ENCODE results near the gene HECW1.

The HECW1 gene

DNA sequence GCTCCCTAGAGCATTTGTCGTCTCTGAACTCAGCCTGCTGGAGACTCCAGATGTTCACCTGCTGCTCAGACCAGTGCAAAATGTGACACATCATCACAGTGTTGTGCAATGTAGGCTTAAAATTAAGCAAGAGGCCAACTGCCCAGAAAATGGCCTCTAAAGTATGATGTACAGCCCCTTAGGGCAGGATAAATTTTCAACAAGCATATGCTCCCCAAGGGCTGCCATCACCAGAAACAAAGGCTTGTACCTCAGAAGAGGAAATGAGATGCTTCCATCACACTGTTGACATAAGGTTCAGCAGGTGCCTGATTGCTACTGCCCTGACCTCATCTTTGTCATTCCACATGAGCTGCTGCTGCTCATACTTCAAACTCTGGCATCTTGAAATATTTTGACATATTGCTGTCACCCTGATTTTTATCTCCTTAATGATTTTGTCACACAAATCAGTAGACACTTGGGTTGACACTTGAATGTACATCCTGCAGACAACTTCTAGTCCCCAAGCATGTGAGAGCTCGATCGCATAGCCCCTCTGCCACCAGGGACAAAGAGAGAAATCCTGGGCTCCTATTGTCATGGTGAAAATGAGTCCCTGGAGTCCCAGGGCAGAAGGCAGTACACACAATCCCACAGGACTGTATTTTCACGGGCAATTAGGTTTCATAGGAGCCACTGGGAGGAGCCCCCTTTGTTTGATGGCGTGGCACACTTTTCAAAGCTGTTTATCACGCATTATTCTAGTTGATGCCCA is 250.8 kb downstream of the HECW1 start:
- H3K4me1 ChIP-seq (ENCODE audit: control insufficient read depth in 1 of 2, insufficient read depth in 1 of 2, low read depth in 1 of 2, low read length in 1 of 2) = no peaks in the 10 kb centered on the region
- TF ChIP-seq, protein P1, sequence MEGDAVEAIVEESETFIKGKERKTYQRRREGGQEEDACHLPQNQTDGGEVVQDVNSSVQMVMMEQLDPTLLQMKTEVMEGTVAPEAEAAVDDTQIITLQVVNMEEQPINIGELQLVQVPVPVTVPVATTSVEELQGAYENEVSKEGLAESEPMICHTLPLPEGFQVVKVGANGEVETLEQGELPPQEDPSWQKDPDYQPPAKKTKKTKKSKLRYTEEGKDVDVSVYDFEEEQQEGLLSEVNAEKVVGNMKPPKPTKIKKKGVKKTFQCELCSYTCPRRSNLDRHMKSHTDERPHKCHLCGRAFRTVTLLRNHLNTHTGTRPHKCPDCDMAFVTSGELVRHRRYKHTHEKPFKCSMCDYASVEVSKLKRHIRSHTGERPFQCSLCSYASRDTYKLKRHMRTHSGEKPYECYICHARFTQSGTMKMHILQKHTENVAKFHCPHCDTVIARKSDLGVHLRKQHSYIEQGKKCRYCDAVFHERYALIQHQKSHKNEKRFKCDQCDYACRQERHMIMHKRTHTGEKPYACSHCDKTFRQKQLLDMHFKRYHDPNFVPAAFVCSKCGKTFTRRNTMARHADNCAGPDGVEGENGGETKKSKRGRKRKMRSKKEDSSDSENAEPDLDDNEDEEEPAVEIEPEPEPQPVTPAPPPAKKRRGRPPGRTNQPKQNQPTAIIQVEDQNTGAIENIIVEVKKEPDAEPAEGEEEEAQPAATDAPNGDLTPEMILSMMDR (IDR thresholded peaks at IDR 0.05) = no peak
- H3K36me3 ChIP-seq = no peaks in the 10 kb centered on the region
- H3K4me3 ChIP-seq (ENCODE audit: low read depth in 1 of 2, low read length in 1 of 2) = no peak overlapping the region
- H3K27me3 ChIP-seq = peaks cover 3% of the 10 kb centered on the region
- no peak overlapping the region for H3K27ac ChIP-seq
- H3K9me3 ChIP-seq = no peaks in the 10 kb centered on the region

DNA sequence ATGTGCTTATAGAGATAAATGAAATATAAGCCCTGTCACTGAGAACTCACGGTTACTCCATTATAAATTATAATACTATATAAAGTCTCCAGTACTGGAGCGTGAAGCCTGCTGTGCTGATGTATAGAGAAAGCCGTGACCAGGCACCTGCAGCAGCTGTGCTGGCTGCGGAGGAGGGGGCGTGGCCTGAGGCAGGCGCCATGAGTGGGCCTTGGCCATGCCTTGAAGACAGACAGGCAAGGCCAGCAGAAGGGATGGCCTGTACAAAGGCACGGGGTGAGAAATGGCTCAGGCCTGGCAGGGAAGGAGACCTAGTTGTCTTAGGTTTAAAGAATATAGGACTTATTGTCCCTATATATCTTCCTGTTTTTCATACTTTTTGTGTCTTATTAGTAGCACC is 251.9 kb downstream of the HECW1 start:
- no peak overlapping the region for H3K27ac ChIP-seq
- H3K27me3 ChIP-seq = peaks cover 3% of the 10 kb centered on the region
- H3K9me3 ChIP-seq = no peaks in the 10 kb centered on the region
- H3K36me3 ChIP-seq = no peaks in the 10 kb centered on the region
- TF ChIP-seq, protein P1 (IDR thresholded peaks at IDR 0.05) = no peak
- no peaks in the 10 kb centered on the region for H3K4me1 ChIP-seq (ENCODE audit: control insufficient read depth in 1 of 2, insufficient read depth in 1 of 2, low read depth in 1 of 2, low read length in 1 of 2)
- H3K4me3 ChIP-seq (ENCODE audit: low read depth in 1 of 2, low read length in 1 of 2) = no peak overlapping the region

DNA sequence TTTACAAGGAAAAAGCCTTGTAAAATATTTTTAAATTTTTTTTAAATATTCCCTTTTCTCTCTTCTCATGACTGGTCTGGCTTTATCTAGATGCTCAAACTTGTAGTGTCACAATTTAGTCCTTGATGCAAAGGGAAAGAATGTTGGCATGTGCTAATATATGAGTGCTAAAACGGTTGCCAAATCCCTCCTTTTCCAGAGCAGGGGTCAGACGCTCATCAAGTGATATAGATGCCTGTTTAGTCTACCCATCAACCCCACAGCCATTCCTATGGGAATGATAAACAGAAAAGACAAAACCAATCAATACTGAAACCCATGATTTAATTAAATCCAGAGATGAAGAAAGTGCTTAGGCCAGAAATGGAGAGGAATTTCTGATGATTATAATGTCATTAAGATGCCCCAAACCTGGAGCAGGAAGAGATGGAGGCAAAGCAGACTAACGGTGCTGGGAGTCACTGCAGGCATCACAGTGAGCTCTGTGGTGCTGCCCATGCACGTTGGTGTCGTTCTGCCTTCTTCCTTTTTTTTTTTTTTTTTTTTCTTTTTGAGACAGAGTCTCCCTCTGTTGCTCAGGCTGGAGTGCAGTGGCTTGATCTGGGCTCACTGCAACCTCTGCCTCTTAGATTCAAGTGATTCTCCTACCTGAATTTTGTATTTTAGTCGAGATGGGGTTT is 260.4 kb downstream of the HECW1 start:
- no peak overlapping the region for H3K27ac ChIP-seq
- H3K4me1 ChIP-seq (ENCODE audit: control insufficient read depth in 1 of 2, insufficient read depth in 1 of 2, low read depth in 1 of 2, low read length in 1 of 2) = no peaks in the 10 kb centered on the region
- H3K36me3 ChIP-seq = no peaks in the 10 kb centered on the region
- H3K9me3 ChIP-seq = no peaks in the 10 kb centered on the region
- no peak overlapping the region for H3K4me3 ChIP-seq (ENCODE audit: low read depth in 1 of 2, low read length in 1 of 2)
- TF ChIP-seq, protein P1 (IDR thresholded peaks at IDR 0.05) = no peak
- H3K27me3 ChIP-seq = peaks cover 3% of the 10 kb centered on the region

DNA sequence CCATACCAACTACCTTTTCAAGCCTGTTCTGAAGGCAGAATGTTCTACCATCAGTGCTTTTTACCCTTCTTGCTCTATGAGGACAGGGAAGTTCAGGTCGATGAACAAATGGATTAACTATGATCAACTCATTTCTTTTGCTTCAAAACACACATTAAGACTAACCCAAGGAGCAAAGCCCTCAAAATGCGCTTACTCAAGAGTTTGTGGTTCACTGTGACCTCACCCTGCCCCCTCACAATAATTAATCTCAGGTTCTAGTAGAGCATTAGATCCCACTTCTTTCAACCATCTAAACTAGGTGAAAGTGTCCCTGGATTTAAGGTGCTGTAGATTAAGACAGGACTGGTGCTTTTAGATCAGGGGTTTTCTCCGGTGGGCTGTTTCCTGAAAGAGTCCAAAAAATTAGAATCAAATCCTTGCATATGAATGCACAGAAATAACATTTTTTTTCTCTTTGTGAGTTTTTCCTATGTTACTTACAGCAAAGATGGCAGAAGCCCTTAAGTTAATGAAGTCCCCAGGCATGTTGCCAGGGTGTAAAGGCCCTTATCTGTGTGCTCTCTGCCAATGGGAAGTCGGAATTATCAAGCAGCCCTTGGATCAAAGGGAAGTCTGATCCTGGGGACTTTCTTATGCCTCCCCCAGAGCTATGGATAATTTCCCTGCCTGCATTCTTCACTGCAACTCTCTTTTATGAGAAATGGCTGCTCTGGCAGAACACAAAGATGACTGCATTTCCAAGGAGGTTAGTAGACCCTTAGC is 264.9 kb downstream of the HECW1 start:
- no peak overlapping the region for H3K4me3 ChIP-seq (ENCODE audit: low read depth in 1 of 2, low read length in 1 of 2)
- no peaks in the 10 kb centered on the region for H3K36me3 ChIP-seq
- TF ChIP-seq, protein P1 (IDR thresholded peaks at IDR 0.05) = no peak
- H3K4me1 ChIP-seq (ENCODE audit: control insufficient read depth in 1 of 2, insufficient read depth in 1 of 2, low read depth in 1 of 2, low read length in 1 of 2) = no peaks in the 10 kb centered on the region
- H3K27ac ChIP-seq = no peak overlapping the region
- H3K9me3 ChIP-seq = no peaks in the 10 kb centered on the region
- H3K27me3 ChIP-seq = peaks cover 4% of the 10 kb centered on the region

DNA sequence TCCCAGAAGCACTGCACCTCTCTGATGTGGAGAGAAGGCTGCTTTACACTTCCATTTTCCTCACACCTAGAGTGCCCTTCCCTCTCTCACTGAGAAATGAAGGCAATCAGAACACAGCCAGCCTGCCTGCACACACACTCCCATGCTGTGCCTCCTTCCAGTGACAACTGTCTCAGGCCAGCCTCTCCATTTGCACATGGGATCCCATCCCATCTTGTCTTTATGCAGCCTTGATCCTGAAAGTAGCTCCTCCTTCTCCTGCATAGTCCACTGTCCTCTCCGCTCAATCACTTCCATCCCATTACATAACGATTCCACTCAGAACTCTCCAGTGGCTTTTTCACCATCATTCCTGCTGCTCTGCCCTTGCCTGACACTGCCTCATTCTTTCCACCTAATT is 266.8 kb downstream of the HECW1 start:
- H3K4me3 ChIP-seq (ENCODE audit: low read depth in 1 of 2, low read length in 1 of 2) = no peak overlapping the region
- no peak overlapping the region for H3K27ac ChIP-seq
- no peaks in the 10 kb centered on the region for H3K36me3 ChIP-seq
- peaks cover 4% of the 10 kb centered on the region for H3K27me3 ChIP-seq
- H3K4me1 ChIP-seq (ENCODE audit: control insufficient read depth in 1 of 2, insufficient read depth in 1 of 2, low read depth in 1 of 2, low read length in 1 of 2) = no peaks in the 10 kb centered on the region
- H3K9me3 ChIP-seq = no peaks in the 10 kb centered on the region
- TF ChIP-seq, protein P1 (IDR thresholded peaks at IDR 0.05) = no peak
